ENCODE measurements around the gene CRAMP1.

CRAMP1 gene

DNA sequence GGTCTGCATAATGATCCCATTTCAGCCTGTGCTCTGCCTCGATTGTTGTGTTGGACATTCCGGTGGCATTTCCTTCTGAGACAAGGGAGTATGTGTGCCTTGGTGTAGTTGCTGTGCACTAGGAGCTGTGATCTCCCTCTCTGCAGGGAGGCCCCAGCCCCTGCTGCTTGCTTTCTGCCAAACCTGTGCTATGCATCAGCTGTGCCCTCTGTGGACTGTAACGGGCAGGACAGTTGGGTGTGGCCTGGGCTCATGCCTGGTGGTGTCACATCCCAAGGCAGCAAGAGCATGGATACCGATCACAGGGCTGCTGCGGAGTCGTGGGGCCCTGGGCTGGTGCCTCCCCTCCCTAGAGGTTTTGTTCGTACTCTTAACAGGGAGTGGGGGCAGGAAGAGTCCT lies 62.1 kb downstream of the CRAMP1 start:
- CTCF ChIA-PET = interaction anchor here (0.5 kb wide), 1 partner anchor 147 kb away, joined by 3 read pairs; no protein-coding TSS in a partner anchor
- H3K4me1 ChIP-seq (ENCODE audit: control insufficient read depth, insufficient read depth, low read length) = no peaks in the 10 kb centered on the region; the same call in 1 of the 2 replicates
- H3K9me3 ChIP-seq (ENCODE audit: control insufficient read depth, insufficient read depth, low read depth, low read length) = no peaks in the 10 kb centered on the region
- H3K36me3 ChIP-seq (ENCODE audit: control insufficient read depth in 2 of 2, insufficient read depth in 1 of 2, low read length in 2 of 2) = peaks cover 0 to 71% of the 10 kb centered on the region in 2 experiments; a peak in 2 of 3 replicates
- H3K27ac ChIP-seq (ENCODE audit: extremely low read depth, low read depth, low read length) = no peak overlapping the region
- H3K4me3 ChIP-seq (ENCODE audit: low read depth, low read length) = no peak overlapping the region
- POLR2A ChIA-PET = interaction anchor here (0.5 kb wide), 1 partner anchor 24 kb away, joined by 6 read pairs; no protein-coding TSS in a partner anchor
- peak; percentile 34; the same call in 1 of the 2 replicates for TF ChIP-seq ZIC2 (tag by site-specific recombination; IDR thresholded peaks at IDR 0.05)
- no peak for TF ChIP-seq OSR2 (tag by site-specific recombination; IDR thresholded peaks at IDR 0.05)
- no peak for TF ChIP-seq ZSCAN30 (tag by site-specific recombination; IDR thresholded peaks at IDR 0.05)
- TF ChIP-seq ZFP37 (tag by site-specific recombination; IDR thresholded peaks at IDR 0.05) = no peak
- no peak for TF ChIP-seq ZNF48 (tag by site-specific recombination; IDR thresholded peaks at IDR 0.05)
- no peak for TF ChIP-seq TCF7L2 (IDR thresholded peaks at IDR 0.05; ENCODE audit: borderline replicate concordance, low read depth, low read length)
- TF ChIP-seq ZNF600 (tag by site-specific recombination; IDR thresholded peaks at IDR 0.05) = peak; percentile 33; the same call in 1 of the 2 replicates
- TF ChIP-seq, protein P1, sequence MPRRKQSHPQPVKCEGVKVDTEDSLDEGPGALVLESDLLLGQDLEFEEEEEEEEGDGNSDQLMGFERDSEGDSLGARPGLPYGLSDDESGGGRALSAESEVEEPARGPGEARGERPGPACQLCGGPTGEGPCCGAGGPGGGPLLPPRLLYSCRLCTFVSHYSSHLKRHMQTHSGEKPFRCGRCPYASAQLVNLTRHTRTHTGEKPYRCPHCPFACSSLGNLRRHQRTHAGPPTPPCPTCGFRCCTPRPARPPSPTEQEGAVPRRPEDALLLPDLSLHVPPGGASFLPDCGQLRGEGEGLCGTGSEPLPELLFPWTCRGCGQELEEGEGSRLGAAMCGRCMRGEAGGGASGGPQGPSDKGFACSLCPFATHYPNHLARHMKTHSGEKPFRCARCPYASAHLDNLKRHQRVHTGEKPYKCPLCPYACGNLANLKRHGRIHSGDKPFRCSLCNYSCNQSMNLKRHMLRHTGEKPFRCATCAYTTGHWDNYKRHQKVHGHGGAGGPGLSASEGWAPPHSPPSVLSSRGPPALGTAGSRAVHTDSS (tag by site-specific recombination; IDR thresholded peaks at IDR 0.05) = no peak
- no peak for TF ChIP-seq ZNF184 (tag by site-specific recombination; IDR thresholded peaks at IDR 0.05)
- no peak for TF ChIP-seq ZNF549 (tag by site-specific recombination; IDR thresholded peaks at IDR 0.05)
- no peak for TF ChIP-seq ZNF555 (tag by site-specific recombination; conservative IDR thresholded peaks at IDR 0.05)
- no peak for TF ChIP-seq ZNF76 (tag by site-specific recombination; IDR thresholded peaks at IDR 0.05; ENCODE audit: borderline replicate concordance, low read depth)

DNA sequence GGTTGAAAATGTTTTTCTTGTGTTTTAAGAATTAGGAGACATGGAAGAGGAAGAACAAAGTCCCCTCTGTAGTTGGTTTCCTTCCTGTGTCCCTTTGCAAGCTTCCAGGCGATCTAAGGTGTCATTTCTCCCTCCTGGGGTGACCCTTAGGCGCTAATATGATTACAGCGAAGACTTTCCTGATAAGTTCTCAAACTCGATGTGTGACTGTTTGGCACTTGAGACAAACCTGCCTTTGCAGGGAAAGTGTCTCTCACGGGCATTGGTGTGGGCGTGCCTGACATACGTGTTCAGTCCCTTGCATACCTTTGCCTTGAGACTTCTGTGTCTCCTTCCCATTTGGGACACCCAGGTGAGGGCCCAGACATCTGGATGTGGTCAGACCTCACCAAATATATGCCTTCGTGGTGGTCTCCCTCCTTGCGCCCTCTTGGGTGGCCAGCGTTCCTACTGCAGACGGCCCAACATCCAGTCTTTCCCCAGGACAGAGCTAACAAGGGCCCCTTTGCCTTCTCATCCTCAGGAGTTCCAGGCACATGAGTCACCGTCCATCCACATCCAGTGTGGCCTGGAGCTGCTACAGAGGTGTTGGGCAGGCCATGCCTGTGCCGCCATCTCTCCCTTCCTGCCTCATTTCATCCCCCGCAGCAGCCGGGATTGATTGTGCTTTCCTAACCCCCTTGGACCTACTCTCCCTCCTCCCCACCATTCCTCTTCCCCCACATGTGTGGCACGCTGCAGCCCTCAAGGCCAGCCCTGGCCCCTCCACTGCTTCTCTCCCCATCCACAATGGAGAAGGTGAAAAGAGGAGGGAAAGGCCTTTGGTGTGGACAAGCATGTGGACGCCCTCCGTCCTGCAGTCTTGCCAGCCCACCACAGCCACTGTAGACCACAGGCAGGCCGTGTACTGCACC lies 62.8 kb downstream of the CRAMP1 start:
- Histone ChIP-seq H3K4me1 (ENCODE audit: control insufficient read depth, insufficient read depth, low read length) (no peaks in the 10 kb centered on the region; the same call in 1 of the 2 replicates), H3K27ac (ENCODE audit: extremely low read depth, low read depth, low read length) (no peak overlapping the region), H3K4me3 (ENCODE audit: low read depth, low read length) (no peak overlapping the region), H3K36me3 (ENCODE audit: control insufficient read depth in 2 of 2, insufficient read depth in 1 of 2, low read length in 2 of 2) (peaks cover 0 to 64% of the 10 kb centered on the region in 2 experiments; a peak in 2 of 3 replicates), H3K9me3 (ENCODE audit: control insufficient read depth, insufficient read depth, low read depth, low read length) (no peaks in the 10 kb centered on the region)
- CTCF ChIA-PET = interaction anchor here (1.0 kb wide), 1 partner anchor 31 kb away, joined by 4 read pairs; the partner anchor contains the start of gene MAPK8IP3
- POLR2A ChIA-PET = interaction anchor here (0.9 kb wide), 1 partner anchor 31 kb away, joined by 4 read pairs; the partner anchor contains the start of gene MAPK8IP3
- no peak for TF ChIP-seq ZNF530 (tag by site-specific recombination; IDR thresholded peaks at IDR 0.05; ENCODE audit: low read depth)
- TF ChIP-seq GFI1B (tag by site-specific recombination; IDR thresholded peaks at IDR 0.05) = no peak
- no peak for TF ChIP-seq ZNF184 (tag by site-specific recombination; IDR thresholded peaks at IDR 0.05)
- no peak for TF ChIP-seq ZNF473 (tag by site-specific recombination; IDR thresholded peaks at IDR 0.05)
- TF ChIP-seq ZNF223 (tag by site-specific recombination; IDR thresholded peaks at IDR 0.05) = no peak
- TF ChIP-seq ZFP41 (tag by site-specific recombination; IDR thresholded peaks at IDR 0.05; ENCODE audit: borderline replicate concordance) = no peak
- TF ChIP-seq BCL11B (tag by site-specific recombination; IDR thresholded peaks at IDR 0.05; ENCODE audit: low read depth) = no peak
- TF ChIP-seq, protein P2, sequence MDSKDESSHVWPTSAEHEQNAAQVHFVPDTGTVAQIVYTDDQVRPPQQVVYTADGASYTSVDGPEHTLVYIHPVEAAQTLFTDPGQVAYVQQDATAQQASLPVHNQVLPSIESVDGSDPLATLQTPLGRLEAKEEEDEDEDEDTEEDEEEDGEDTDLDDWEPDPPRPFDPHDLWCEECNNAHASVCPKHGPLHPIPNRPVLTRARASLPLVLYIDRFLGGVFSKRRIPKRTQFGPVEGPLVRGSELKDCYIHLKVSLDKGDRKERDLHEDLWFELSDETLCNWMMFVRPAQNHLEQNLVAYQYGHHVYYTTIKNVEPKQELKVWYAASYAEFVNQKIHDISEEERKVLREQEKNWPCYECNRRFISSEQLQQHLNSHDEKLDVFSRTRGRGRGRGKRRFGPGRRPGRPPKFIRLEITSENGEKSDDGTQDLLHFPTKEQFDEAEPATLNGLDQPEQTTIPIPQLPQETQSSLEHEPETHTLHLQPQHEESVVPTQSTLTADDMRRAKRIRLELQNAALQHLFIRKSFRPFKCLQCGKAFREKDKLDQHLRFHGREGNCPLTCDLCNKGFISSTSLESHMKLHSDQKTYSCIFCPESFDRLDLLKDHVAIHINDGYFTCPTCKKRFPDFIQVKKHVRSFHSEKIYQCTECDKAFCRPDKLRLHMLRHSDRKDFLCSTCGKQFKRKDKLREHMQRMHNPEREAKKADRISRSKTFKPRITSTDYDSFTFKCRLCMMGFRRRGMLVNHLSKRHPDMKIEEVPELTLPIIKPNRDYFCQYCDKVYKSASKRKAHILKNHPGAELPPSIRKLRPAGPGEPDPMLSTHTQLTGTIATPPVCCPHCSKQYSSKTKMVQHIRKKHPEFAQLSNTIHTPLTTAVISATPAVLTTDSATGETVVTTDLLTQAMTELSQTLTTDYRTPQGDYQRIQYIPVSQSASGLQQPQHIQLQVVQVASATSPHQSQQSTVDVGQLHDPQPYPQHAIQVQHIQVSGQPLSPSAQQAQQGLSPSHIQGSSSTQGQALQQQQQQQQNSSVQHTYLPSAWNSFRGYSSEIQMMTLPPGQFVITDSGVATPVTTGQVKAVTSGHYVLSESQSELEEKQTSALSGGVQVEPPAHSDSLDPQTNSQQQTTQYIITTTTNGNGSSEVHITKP (tag by site-specific recombination; IDR thresholded peaks at IDR 0.05) = no peak
- no peak for TF ChIP-seq YY1 (tag by site-specific recombination; IDR thresholded peaks at IDR 0.05)
- no peak for TF ChIP-seq ZNF654 (tag by site-specific recombination; IDR thresholded peaks at IDR 0.05; ENCODE audit: low read depth)
- TF ChIP-seq ZBTB20 (tag by site-specific recombination; IDR thresholded peaks at IDR 0.05) = no peak
- no peak for TF ChIP-seq ZNF660 (tag by site-specific recombination; IDR thresholded peaks at IDR 0.05)
- no peak for TF ChIP-seq GLI2 (tag by site-specific recombination; IDR thresholded peaks at IDR 0.05; ENCODE audit: borderline replicate concordance, low read depth)
- TF ChIP-seq ZNF138 (tag by site-specific recombination; IDR thresholded peaks at IDR 0.05; ENCODE audit: borderline replicate concordance) = no peak
